GM12878 (cell line): ENCODE data around the gene PEX26. TPM values are rescaled to one million over a fixed set of nuclear protein-coding genes. Genes with fewer than 3 reads are reported as not detected.
A peak's percentile ranks its signal among the peaks of the same experiment; 100 is the strongest.

Source experiments
- BACH1 ChIP-seq: fragments of 450-650 bp; IDR thresholded peaks from 2 replicates; pipeline ENCODE4 v1.6.1; 2017; ENCODE audit warnings: mild to moderate bottlenecking, borderline replicate concordance
- CEBPZ ChIP-seq: fragments of 150-350 bp; IDR thresholded peaks from 2 replicates; pipeline ENCODE4 v1.6.1; 2016; ENCODE audit warnings: low read depth, low read length
- DPF2 ChIP-seq: fragments of 450-650 bp; IDR thresholded peaks from 2 replicates; pipeline ENCODE4 v1.6.1; 2017; ENCODE audit warnings: mild to moderate bottlenecking
- EP300 ChIP-seq, 2 experiments: fragments of 150-350 bp in 1 of 2; IDR thresholded peaks; 2 replicates each; pipeline ENCODE4 v1.6.1; 2011 to 2012; ENCODE audit warnings: low read depth in 2 of 2, low read length in 2 of 2, borderline replicate concordance in 1 of 2, improper control_type of control experiment in 1 of 2, inconsistent platforms in 1 of 2; ENCODE audit not compliant: control insufficient read depth in 1 of 2
- ETV6 ChIP-seq, 2 experiments: fragments of 450-650 bp in 1 of 2; IDR thresholded peaks in 1 of 2; conservative IDR thresholded peaks in 1 of 2; 2 replicates each; pipeline ENCODE4 v1.6.1; 2014; ENCODE audit warnings: antibody characterized with exemption in 1 of 2, borderline replicate concordance in 1 of 2, low read depth in 1 of 2, mild to moderate bottlenecking in 1 of 2, moderate library complexity in 1 of 2
- JUNB ChIP-seq: IDR thresholded peaks from 2 replicates; pipeline ENCODE4 v1.6.1; 2016; ENCODE audit warnings: antibody characterized with exemption, mild to moderate bottlenecking
- MTA2 ChIP-seq: fragments of 450-650 bp; IDR thresholded peaks from 2 replicates; pipeline ENCODE4 v1.6.1; 2016; ENCODE audit warnings: low read depth, mild to moderate bottlenecking, moderate library complexity
- MYB ChIP-seq: fragments of 150-350 bp; IDR thresholded peaks from 2 replicates; pipeline ENCODE4 v1.6.1; 2014; ENCODE audit warnings: mild to moderate bottlenecking, low read depth, low read length, borderline replicate concordance
- NBN ChIP-seq: fragments of 450-650 bp; IDR thresholded peaks from 2 replicates; pipeline ENCODE4 v1.6.1; 2016
- PAX5 ChIP-seq: IDR thresholded peaks from 2 replicates; pipeline ENCODE4 v1.6.1; 2011; ENCODE audit warnings: low read depth, low read length, borderline replicate concordance
- POLR2AphosphoS2 ChIP-seq: IDR thresholded peaks from 2 replicates; pipeline ENCODE4 v1.6.1; 2011; ENCODE audit warnings: low read depth, mild to moderate bottlenecking, low read length, improper control_type of control experiment, moderate library complexity
- RELA ChIP-seq: fragments of 450-650 bp; IDR thresholded peaks from 2 replicates; pipeline ENCODE4 v1.8.0; 2014; ENCODE audit warnings: borderline replicate concordance; ENCODE audit not compliant: partially characterized antibody
- SMARCA5 ChIP-seq: fragments of 450-650 bp; IDR thresholded peaks from 2 replicates; pipeline ENCODE4 v1.6.1; 2017; ENCODE audit warnings: mild to moderate bottlenecking
- SREBF2 ChIP-seq: IDR thresholded peaks from 2 replicates; pipeline ENCODE4 v1.6.1; 2012; ENCODE audit warnings: mild to moderate bottlenecking, low read length
- STAT1 ChIP-seq: fragments of 450-650 bp; conservative IDR thresholded peaks from 2 replicates; pipeline ENCODE4 v1.6.1; 2014; ENCODE audit warnings: antibody characterized with exemption, mild to moderate bottlenecking
- TARDBP ChIP-seq: IDR thresholded peaks from 2 replicates; pipeline ENCODE4 v1.6.1; 2016; ENCODE audit warnings: borderline replicate concordance
- polyA plus RNA-seq, 11 experiments: library from polyadenylated mRNA; depleted of rRNA in 4 of 11; unstranded in 6 of 11; stranded (reverse) in 5 of 11; fragments of >200 nt; fragmentation: Nextera tagmentation in 4 of 11; fragmentation: Illumina TruSeq in 1 of 11; extraction: Ambion mirVana in 4 of 11; extraction: Trizol in 1 of 11; gene quantifications; 1 replicate in 1 of 11; 2 replicates in 10 of 11; pipeline versions ENCODE4 v1.2.1 to v1.2.3, GENCODE V29; 2011 to 2016; ENCODE audit warnings: inconsistent platforms in 2 of 11, missing spikeins in 2 of 11, low read depth in 1 of 11
- total RNA-seq, 4 experiments: library from RNA; depleted of rRNA in 3 of 4; stranded (reverse); fragments of >200 nt in 3 of 4; fragmentation: Illumina TruSeq in 1 of 4; extraction: Trizol in 1 of 4; gene quantifications; 2 replicates each; pipeline versions ENCODE4 v1.2.1 to v1.2.3, GENCODE V29; 2013 to 2021
- TF ChIP-seq, protein P1 (sequence below): IDR thresholded peaks from 2 replicates; pipeline ENCODE4 v1.6.1; 2012; ENCODE audit warnings: low read length, inconsistent platforms
- TF ChIP-seq, protein P2 (sequence below): fragments of 450-650 bp; formaldehyde crosslinking; IDR thresholded peaks from 2 replicates; pipeline ENCODE4 v1.5.0; 2022; ENCODE audit warnings: mild to moderate bottlenecking, missing genetic modification characterization

The PEX26 gene
- total and polyA plus RNA-seq, 10 of the 15 experiments (the other 5 are each of a cell fraction or from before 2014, with no cell fraction given): 0.79 to 50.8 (median 22.4) TPM

- TF ChIP-seq DPF2 (peak; percentile 68), MTA2 (peak; percentile 45), TARDBP (no peak), POLR2AphosphoS2 (no peak), RELA (peak; percentile 80), NBN (0 out of 2 replicates have a peak, but pooled peaks have one; percentile 43), MYB (no peak), PAX5 (0 out of 2 replicates have a peak, but pooled peaks have one; percentile 18), JUNB (peak; percentile 43), EP300 (IDR thresholded peaks at IDR 0.05; ENCODE audit: borderline replicate concordance in 1 of 2, control insufficient read depth in 1 of 2, low read depth in 2 of 2, low read length in 2 of 2) (0 out of 4 replicates have a peak, but pooled peaks of 1 of the 2 experiments have one; percentile 22), SMARCA5 (0 out of 2 replicates have a peak, but pooled peaks have one; percentile 52), STAT1 (no peak), BACH1 (peak; percentile 18; the same call in 1 of the 2 replicates), CEBPZ (no peak), ETV6 (conservative IDR thresholded peaks at IDR 0.05 in 1 of 2, IDR thresholded peaks at IDR 0.05 in 1 of 2; ENCODE audit: borderline replicate concordance in 1 of 2, low read depth in 1 of 2) (no peak), SREBF2 (no peak)
- TF ChIP-seq, protein P1, sequence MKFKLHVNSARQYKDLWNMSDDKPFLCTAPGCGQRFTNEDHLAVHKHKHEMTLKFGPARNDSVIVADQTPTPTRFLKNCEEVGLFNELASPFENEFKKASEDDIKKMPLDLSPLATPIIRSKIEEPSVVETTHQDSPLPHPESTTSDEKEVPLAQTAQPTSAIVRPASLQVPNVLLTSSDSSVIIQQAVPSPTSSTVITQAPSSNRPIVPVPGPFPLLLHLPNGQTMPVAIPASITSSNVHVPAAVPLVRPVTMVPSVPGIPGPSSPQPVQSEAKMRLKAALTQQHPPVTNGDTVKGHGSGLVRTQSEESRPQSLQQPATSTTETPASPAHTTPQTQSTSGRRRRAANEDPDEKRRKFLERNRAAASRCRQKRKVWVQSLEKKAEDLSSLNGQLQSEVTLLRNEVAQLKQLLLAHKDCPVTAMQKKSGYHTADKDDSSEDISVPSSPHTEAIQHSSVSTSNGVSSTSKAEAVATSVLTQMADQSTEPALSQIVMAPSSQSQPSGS: peak; percentile 39; the same call in 1 of the 2 replicates
- TF ChIP-seq, protein P2, sequence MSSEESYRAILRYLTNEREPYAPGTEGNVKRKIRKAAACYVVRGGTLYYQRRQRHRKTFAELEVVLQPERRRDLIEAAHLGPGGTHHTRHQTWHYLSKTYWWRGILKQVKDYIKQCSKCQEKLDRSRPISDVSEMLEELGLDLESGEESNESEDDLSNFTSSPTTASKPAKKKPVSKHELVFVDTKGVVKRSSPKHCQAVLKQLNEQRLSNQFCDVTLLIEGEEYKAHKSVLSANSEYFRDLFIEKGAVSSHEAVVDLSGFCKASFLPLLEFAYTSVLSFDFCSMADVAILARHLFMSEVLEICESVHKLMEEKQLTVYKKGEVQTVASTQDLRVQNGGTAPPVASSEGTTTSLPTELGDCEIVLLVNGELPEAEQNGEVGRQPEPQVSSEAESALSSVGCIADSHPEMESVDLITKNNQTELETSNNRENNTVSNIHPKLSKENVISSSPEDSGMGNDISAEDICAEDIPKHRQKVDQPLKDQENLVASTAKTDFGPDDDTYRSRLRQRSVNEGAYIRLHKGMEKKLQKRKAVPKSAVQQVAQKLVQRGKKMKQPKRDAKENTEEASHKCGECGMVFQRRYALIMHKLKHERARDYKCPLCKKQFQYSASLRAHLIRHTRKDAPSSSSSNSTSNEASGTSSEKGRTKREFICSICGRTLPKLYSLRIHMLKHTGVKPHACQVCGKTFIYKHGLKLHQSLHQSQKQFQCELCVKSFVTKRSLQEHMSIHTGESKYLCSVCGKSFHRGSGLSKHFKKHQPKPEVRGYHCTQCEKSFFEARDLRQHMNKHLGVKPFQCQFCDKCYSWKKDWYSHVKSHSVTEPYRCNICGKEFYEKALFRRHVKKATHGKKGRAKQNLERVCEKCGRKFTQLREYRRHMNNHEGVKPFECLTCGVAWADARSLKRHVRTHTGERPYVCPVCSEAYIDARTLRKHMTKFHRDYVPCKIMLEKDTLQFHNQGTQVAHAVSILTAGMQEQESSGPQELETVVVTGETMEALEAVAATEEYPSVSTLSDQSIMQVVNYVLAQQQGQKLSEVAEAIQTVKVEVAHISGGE (CRISPR knock-in tag): no peak
These were observed 25.9 kb downstream of the PEX26 start (continued) for GRCh38 chr22:18103527-18104269.
